ENCODE results near the gene GLCCI1.

GLCCI1 gene

DNA sequence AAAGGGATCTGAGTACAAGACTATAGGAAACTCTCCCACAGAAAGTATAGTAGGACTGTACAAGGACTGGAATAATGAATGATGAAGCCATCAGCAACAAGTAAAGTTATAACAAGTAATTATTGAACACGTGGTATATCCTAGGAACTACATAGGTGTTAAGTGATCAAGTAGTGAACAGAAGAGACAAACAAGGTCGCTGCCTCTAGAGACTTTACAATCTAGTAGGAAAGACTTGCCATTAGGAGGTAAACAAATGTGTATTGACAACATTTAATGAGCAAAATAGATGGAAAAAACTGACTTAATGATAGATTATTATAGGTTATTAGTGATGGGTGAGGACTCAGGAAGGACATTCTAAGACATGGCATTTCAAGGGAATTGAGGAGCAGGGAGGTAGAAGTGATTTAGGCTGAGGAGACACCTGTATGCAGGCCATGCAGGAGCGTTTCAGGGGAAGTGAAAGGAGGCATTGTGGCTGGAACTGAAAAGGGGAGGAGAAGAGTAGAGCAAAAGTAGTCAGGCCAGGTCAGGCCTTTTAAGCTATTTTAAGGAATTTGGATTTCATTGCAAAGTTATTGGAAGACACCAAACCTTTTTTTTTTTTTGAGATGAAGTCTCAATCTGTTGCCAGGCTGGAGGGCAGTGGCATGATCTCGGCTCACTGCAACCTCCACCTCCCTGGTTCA is 8.5 kb upstream of the GLCCI1 start:
- no peak for DNase-seq (ENCODE audit: extremely low read depth in 1 of 2, low read depth in 1 of 2)

DNA sequence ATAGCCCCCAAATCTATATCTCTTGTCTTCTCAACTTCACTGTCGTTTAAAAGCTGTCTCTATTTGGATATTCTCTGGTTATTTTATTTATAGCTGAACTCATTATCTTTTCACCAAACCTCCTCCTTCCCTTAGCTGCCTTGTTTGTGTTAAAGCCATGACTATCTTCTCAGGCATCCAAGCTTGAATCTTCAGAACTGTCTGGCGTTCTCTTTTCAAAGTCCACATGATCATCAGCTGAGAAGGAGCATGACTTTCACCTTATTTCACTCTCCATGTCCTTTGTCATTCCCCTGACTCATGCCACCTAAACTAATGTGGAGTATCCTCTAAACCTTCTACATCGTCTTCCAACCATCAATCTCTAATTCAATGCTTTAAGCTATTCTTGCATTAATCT is 5.7 kb upstream of the GLCCI1 start:
- no peak for DNase-seq (ENCODE audit: extremely low read depth in 1 of 2, low read depth in 1 of 2)

DNA sequence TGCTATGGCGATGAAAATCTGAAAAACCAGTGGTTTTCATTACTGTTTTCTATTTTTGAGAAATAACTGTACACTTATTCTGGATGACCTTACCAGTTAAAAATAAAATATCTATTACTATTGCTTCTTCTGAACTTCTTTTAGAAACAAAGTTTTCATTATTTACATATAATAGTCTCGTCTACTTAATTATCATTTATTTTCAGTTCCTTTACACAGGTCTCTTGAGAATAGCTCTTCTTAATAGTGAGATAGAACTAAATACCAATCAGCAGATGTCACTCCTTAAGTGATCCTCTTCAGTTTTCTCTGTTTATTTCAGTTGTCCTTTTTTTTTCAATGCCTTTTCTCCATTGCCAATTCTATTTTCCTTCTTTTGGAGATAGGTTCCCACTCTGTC is 4.3 kb upstream of the GLCCI1 start:
- no peak for DNase-seq (ENCODE audit: extremely low read depth in 1 of 2, low read depth in 1 of 2)

DNA sequence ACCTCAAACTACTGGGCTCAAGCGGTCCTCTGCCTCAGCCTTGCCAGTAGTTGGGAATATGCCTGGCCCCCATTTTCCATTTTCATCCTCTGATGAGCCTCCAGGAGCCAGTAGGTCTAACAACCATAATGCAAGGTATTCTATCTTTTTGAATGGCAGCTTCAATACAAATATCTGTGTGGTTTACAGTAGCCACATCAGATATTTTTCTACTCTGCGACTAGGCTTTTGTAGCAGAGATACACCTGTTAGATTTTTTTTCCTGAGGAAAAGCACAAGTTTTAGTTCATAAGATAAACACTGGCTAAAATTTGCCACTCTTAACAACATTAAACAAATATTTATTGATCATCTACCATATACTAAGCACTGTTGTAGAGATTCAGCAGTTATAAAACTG is 3.9 kb upstream of the GLCCI1 start:
- DNase-seq (ENCODE audit: extremely low read depth in 1 of 2, low read depth in 1 of 2), result no peak

DNA sequence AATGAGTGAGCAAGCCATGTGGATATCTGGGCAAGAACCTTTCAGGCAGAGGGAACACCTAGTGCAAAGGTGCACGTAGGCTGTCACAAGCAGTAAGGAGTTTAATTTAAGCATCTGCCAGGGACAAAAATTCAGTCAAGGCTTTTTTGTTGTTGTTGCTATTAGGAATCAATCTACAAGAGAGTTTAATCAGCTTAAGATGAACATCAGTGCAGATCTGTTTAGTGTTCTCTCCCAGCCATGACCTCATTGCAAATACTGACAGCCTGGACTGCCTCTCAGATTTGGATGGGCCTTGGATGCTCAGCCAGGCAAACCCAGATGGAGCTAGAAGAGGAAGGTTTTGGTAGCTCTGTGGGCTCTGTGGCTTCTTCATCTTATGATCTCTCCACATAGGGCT is 3.3 kb upstream of the GLCCI1 start:
- no peak for DNase-seq (ENCODE audit: extremely low read depth in 1 of 2, low read depth in 1 of 2)

DNA sequence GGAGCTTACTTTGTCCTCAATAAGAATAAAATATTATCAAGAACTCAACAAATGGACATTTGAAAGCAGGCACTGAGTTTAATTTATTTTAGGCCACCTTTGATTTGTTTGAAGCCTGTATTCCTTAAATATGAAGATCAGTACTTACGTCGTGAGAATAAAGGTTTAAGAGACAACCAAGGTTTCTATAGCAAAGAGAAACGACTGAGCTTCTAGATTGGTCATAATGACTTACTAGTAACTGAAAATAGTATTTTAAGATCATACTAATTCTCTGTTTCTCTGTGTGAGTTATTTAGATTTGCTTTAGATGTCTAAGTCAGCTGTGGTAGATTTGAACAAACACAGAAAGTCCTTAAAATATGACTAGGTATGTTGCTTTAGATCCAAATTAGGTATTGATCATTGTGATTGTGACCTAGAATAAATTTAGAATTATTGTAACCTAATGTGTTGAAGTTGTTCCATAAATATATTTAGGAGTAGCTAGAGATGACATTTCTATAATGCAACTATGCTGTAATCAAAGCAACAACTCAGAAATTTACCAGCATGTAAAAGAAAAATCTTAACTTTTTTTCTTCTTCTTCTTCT is 2.4 kb upstream of the GLCCI1 start:
- DNase-seq (ENCODE audit: extremely low read depth in 1 of 2, low read depth in 1 of 2), result no peak

DNA sequence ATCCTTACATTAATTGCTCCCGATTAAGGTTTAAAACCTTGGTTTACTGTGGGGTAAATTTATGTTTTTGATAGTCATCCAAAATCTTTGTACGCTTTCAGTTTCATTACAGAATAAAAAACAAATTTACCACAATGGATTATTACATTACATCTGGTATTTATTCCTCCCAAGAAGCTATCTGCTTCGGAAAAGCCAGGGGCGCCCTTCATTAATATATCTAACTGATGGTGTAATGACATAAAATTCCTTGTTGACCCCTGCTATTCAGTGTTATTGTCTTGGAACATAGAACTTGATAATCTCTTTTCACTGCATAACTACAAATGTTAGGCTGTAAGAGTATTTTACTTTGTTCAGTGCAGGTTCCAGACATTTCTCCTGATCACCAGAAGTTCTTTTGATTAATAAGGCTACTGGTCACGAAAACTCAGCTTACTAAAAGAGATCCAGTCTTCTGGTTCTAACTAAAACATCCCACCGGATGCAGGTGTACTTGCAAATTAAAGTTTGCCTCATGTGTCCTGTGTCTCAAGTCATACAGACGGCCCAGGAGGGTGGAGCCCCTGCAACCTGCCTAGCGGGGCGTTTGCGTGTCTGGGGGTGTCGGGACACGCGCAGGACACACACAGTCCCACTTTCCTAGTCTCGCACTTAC is 581 bp upstream of the GLCCI1 start:
- DNase-seq (ENCODE audit: extremely low read depth in 1 of 2, low read depth in 1 of 2), result no peak

DNA sequence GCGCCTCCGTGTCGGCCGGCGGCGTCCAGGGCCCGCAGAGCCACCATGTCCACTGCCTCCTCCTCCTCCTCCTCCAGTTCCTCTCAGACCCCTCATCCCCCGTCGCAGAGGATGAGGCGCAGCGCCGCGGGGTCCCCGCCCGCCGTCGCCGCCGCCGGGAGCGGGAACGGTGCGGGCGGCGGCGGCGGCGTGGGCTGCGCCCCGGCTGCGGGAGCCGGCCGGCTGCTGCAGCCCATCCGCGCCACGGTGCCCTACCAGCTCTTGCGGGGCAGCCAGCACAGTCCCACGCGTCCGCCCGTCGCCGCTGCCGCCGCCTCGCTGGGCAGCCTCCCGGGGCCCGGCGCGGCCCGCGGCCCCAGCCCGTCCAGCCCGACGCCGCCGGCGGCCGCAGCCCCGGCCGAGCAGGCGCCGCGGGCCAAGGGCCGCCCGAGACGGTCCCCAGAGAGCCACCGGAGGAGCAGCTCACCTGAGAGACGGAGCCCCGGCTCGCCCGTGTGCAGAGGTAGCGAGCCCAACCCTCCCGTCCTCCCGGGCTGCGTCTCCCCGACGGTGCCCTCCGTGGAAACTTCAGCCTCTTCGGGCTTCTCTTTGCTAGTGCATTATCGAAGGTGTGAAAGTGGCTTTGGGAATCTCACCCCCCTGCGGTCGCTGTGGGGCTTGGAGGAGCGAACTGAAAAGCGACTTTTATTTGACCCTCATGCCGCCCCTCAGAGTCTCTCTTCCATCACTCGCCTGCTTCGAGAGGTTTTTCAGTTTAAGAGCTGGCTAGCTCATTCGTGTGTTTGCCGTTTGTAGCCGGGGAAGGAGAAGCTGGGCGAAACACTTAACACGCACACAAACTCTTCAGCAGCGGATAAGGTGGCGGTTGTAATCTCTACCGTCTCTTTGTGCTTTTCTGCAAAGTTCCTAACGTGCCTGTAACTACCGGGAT is 975 bp downstream of the GLCCI1 start:
- DNase-seq (ENCODE audit: extremely low read depth in 1 of 2, low read depth in 1 of 2), result peak in 1 of 2 donors; percentile 28

DNA sequence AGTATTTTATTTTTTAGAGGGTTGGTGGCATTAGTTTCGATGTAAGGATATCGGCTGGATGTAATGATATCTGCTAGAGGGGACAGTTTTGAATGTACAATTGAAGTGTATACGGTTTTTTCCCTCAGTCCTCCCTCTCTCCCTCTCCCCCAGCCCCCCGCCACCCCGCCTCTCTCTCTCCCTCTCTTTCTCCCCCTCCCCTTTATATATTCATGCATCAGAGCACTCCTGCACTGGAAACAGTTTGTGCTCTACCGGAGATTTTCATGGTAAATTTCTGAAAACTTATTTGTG is 1.6 kb downstream of the GLCCI1 start:
- DNase-seq (ENCODE audit: extremely low read depth in 1 of 2, low read depth in 1 of 2), result no peak

DNA sequence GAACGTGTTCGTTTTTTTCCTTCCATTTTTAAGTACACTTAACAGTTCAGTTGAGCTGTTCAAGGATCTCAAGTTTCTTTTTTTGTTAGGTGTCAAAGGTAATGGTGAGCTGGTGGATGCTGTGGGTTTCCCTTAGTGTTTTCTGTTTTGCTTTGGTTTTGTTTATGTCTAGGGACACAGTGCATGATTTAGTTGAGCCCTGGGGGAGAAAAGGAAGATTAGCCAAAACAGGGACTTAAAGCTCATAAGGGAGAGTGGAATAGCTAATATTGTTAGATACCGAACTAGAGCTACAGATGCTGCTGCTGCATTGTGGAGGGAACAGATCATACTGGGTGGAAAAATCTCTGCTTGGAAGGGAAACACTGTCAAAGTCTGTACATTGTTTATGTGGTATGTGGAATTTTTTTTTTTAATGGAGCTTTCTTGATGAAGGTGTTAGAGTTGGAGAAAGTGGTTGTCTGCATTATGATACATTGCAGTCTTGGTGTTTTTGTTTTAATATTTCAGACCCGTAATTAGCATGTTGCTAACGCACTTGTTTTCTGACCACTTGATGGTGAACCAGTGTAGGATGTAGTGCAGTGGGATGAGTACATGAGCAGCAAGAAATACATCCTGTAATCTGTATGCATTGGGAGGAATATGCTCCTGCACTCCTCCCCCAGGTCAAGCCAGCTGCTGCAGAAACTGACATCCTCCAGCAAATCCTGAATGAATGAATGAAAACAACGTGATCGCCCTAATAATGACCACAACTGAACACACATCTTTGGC is 2.1 kb downstream of the GLCCI1 start:
- no peak for DNase-seq (ENCODE audit: extremely low read depth in 1 of 2, low read depth in 1 of 2)

DNA sequence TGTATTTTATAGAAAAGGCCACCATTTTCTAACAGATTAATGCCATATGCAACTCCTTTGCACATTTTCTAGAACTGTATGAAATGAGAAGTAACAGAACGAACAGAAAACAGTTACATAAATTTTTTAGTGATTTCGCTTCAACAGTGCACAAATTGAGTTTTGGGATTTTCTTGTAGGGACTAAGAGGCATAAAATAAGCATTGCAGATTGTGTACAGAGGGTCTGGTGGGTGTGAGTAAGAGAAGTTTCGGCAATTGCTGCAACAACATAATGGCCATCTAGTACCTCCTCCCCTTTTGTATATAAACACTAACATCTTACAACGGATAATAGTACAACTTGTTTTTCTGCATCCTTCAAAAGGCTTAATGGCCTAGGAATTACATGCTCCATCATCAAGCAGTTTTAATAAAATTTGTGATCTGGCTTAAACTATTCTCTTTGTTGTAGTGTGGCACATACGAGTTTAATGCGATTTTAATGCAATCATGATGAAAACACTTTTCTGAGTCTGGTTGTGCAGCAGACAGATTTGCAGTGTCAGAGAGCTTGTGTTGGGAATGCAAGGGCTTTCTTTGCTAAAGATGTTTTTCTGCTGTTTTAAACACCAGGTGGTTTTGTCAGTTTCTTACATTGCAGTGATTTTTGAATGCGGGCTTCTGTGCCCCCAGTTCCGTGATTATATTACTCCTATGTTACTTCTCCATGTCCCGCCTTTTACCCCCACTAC is 2.9 kb downstream of the GLCCI1 start:
- DNase-seq (ENCODE audit: extremely low read depth in 1 of 2, low read depth in 1 of 2), result no peak

DNA sequence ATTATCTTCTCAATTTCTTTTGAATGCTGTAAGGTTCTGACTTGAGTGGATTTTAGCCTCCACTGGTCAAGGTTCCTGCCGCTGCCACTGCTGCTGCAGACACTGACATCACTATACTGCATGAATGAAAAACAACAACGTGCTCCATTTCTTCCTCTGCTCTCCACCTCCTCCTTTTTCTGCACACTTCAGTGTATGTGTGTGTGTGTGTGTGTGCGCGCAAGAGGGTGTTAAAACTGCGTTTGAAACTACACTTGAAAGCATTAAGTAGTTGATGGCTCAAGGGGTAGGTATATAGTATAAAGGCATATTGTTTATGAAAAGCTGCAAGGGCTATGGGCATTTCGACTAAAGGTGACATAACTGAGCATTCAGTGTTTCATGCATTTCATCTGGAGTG is 3.5 kb downstream of the GLCCI1 start:
- no peak for DNase-seq (ENCODE audit: extremely low read depth in 1 of 2, low read depth in 1 of 2)

DNA sequence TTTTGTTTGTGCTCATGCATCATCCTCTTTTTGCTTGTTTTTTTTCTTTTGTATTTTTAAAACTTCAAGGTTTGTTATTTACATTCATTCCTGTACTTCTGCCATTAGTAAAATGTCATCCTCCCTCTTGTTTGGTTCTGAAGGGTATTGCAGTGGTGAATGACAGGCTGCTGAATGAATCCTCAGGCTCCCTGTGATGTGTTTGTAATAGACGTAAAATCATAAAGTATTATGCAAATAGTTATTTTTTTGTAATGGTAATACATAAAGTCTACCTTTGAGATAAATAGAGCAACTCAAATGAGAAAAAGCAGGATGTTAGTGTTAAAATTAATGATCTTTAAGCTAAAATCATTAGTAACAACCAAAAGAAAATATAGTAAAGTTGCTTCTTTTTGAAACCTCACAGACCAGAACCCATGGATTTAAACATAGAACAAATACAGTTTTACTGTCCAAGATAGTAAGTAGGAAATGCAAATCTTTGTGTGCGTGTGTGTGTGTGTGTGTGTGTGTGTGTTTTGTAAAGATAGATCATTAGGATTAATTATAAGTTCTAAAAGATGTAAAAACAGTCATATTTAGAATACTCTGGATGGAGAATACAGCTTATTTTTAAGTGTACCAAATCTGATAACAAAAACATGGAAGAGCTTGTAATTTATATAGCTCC is 4.5 kb downstream of the GLCCI1 start:
- no peak for DNase-seq (ENCODE audit: extremely low read depth in 1 of 2, low read depth in 1 of 2)

DNA sequence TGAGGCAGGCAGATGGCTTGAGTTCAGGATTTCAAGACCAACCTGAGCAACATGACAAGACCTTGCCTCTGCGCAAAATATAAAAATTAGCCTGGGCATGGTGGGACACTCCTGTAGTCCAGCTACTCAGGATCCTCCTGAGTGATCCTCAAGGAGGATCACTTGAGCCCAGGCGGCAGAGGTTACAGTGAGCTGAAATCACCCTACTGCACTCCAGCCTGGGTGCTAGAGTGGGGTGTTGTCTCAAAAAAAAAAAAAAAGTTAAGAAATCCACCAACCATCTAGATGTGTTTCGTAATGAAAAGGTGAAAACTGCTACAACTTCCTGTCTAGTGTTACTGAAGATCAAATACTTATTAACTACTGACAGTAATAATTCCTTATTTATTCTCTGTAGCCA is 8.1 kb downstream of the GLCCI1 start:
- no peak for DNase-seq (ENCODE audit: extremely low read depth in 1 of 2, low read depth in 1 of 2)

DNA sequence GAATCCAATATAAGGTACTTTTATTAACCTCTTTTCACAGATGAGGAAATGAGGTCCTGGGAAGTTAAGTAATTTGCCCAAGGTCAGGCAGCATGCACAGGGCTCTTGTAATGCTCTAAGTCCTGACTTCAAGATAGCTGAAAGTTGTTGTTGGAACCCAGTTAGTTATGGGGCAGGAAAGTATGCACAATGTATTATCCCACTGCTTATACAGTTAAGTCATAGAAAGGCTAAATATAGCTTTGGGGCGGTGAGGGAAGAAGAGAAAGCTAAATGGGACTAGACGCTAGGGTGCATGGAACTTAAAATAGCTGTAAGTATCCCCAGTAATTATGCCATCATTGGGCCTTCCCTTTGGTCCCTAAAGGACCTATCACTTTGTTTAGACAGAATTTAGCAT is 9.2 kb downstream of the GLCCI1 start:
- no peak for DNase-seq (ENCODE audit: extremely low read depth in 1 of 2, low read depth in 1 of 2)

DNA sequence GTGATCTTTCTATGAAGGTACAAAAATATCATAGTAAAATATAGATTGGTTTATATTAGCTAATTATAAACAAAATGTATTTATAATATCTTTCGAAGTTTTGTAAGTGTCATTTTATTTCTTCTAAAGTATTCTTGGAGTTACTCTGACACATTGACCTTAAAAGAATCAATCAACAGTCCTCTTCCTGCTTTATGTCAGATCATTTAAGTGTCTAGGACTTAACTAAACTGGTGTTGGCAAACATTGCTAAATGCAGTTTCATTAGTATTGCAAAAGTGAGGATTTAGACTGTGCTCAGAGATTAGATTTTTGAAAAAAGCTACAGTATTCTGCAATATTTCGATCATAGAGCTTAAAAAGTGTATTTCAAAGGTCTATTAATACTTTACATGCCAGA is 10.3 kb downstream of the GLCCI1 start:
- no peak for DNase-seq (ENCODE audit: extremely low read depth in 1 of 2, low read depth in 1 of 2)

DNA sequence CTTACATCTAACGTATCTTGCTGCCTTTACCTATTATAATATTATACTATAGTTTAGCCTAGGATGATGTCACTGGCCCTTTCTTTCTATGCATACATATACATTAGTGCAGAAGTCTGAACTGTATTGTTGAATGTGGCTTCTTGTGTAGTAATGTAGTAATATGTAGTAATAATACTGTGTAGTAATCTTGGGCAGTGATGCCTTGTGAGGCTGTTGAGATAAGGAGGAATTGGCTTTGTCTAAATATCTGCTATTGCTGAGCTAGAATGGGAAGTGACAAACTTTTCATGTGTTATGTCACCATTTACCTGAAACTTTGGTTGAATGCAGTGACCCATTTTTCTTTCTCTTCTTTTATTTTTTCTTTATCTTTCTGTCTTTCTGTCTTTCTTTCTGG is 11.0 kb downstream of the GLCCI1 start:
- DNase-seq (ENCODE audit: extremely low read depth in 1 of 2, low read depth in 1 of 2), result no peak

DNA sequence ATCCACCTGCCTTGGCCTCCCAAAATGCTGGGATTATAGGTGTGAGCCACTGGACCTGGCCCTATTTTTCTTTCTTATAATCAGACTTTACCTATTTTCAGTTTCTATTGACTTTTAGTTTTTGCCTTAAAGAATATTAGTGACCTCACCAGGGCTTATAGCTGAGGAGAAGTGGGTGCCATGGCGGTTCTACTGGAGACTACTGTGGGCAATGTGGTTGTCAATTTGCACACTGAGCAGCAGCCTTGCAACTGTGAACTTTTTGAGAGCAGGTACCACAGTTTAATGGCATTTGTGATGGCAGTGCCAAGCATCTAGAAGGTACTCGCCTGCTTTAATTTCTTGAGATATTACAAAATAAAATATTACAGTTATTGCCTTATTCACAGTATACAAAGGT is 11.5 kb downstream of the GLCCI1 start:
- no peak for DNase-seq (ENCODE audit: extremely low read depth in 1 of 2, low read depth in 1 of 2)

DNA sequence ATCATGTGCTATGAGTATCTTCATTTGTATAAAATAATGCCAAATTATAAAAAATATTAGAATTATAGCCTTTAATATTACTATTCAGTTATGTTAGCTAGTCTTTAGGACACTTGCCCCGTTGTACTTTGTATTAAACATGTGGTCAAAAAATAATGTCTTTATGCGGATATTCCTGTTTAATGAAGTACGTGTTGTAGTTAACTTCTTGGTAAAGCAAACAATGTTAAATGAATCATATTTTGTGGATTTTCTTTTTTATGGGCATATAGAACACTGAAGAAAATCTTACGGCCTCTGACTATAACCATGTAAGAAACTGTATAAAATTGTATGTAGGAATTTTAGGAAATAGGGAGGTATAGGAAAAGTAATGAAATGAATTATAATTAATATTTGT is 14.3 kb downstream of the GLCCI1 start:
- no peak for DNase-seq (ENCODE audit: extremely low read depth in 1 of 2, low read depth in 1 of 2)

DNA sequence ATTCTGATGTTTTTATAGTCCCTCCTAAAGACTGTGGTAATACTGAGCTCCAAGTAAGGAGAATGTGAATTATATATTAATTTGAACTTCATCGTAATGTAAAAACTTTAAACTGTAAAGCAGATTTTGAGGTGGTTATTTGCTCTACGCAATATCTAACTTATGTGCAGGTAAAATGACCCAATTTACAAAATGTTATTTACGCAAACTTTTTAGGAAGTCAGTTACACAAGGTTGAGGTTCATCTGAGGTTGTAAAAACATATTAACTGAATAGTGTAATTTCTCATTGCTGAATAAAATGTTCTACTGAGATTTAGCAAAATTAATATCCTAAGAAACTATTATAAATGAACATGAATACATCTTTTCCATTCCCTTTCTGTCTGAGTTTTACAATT is 15.8 kb downstream of the GLCCI1 start:
- no peak for DNase-seq (ENCODE audit: extremely low read depth in 1 of 2, low read depth in 1 of 2)
